Sigmoid colon (tissue), 4 donors: ENCODE data around the gene STK32A.

Source experiments
- EP300 ChIP-seq, 4 donors: sonication (generic); formaldehyde crosslinking; IDR thresholded peaks; one replicate each; pipeline ENCODE4 v1.6.1; 2017; ENCODE audit warnings: antibody characterized with exemption in 4 of 4
- POLR2A ChIP-seq, 2 donors: fragments of 450-650 bp; IDR thresholded peaks; one replicate each; pipeline ENCODE4 v1.6.1; 2016; ENCODE audit warnings: antibody characterized with exemption in 2 of 2, mild to moderate bottlenecking in 2 of 2, moderate library complexity in 2 of 2
- POLR2AphosphoS5 ChIP-seq, 4 donors: sonication (generic); formaldehyde crosslinking; IDR thresholded peaks; one replicate each; pipeline ENCODE4 v1.6.1; 2017; ENCODE audit warnings: antibody characterized with exemption in 4 of 4
- TF ChIP-seq, protein P1 (sequence below), 4 experiments: fragments of 450-650 bp in 3 of 4; fragments of 200-600 bp in 1 of 4; IDR thresholded peaks; one replicate each; pipeline ENCODE4 v1.5.1; 2016 to 2019; ENCODE audit warnings: antibody characterized with exemption in 4 of 4, mild to moderate bottlenecking in 3 of 4, moderate library complexity in 2 of 4

DNA sequence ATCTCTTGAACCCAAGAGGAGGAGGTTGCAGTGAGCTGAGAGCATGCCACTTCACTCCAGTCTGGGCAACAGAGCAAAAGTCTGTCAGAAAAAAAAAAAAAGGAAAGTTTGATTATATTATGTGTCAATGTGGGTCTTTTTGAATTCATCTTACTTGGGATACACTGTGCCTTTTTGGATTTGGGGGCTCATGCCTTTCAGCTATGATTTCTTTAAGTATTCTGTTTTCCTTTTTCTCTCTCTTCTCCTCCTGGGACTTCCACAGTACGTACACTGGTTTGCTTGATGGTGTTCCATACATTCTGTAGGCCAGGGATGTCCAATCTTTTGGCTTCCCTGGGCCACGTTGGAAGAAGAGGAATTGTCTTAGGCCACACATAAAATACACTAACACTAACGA is 146.7 kb downstream of the STK32A start:
- TF ChIP-seq, protein P1, sequence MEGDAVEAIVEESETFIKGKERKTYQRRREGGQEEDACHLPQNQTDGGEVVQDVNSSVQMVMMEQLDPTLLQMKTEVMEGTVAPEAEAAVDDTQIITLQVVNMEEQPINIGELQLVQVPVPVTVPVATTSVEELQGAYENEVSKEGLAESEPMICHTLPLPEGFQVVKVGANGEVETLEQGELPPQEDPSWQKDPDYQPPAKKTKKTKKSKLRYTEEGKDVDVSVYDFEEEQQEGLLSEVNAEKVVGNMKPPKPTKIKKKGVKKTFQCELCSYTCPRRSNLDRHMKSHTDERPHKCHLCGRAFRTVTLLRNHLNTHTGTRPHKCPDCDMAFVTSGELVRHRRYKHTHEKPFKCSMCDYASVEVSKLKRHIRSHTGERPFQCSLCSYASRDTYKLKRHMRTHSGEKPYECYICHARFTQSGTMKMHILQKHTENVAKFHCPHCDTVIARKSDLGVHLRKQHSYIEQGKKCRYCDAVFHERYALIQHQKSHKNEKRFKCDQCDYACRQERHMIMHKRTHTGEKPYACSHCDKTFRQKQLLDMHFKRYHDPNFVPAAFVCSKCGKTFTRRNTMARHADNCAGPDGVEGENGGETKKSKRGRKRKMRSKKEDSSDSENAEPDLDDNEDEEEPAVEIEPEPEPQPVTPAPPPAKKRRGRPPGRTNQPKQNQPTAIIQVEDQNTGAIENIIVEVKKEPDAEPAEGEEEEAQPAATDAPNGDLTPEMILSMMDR (IDR thresholded peaks at IDR 0.05), result no peak
- TF ChIP-seq POLR2AphosphoS5 (IDR thresholded peaks at IDR 0.05) (no peak), POLR2A (IDR thresholded peaks at IDR 0.05) (no peak), EP300 (IDR thresholded peaks at IDR 0.05) (no peak)
